OCI-LY1 (cell line): Measurements from ENCODE around the gene CARS2.

Experiments used
- H2AFZ ChIP-seq: fragments of 200-600 bp; sonication (generic), shearing (Covaris generic); 2 replicates; pipeline ENCODE4 v1.6.0; 2014; ENCODE audit warnings: antibody characterized with exemption, mild to moderate bottlenecking, low read length
- H3F3A ChIP-seq: fragments of 200-600 bp; sonication (generic), shearing (Covaris generic); 2 replicates; pipeline ENCODE4 v1.6.0; 2014; ENCODE audit warnings: mild to moderate bottlenecking, antibody characterized with exemption, low read length, moderate library complexity; ENCODE audit not compliant: insufficient read depth
- H3K27ac ChIP-seq: fragments of 200-600 bp; sonication (generic); 2 replicates; pipeline ENCODE4 v1.5.1; 2014; ENCODE audit warnings: low read length, mixed run types, mild to moderate bottlenecking, low read depth; ENCODE audit not compliant: poor library complexity, severe bottlenecking
- H3K27me3 ChIP-seq: fragments of 200-600 bp; sonication (generic); 2 replicates; pipeline ENCODE4 v1.6.0; 2014; ENCODE audit warnings: antibody characterized with exemption, mild to moderate bottlenecking, low read length, moderate library complexity; ENCODE audit not compliant: insufficient read depth
- H3K36me3 ChIP-seq: fragments of 200-600 bp; sonication (generic); 2 replicates; pipeline ENCODE4 v1.6.1; 2014; ENCODE audit warnings: mild to moderate bottlenecking, antibody characterized with exemption, low read length, moderate library complexity, mixed read lengths; ENCODE audit not compliant: insufficient read depth
- H3K4me1 ChIP-seq: fragments of 200-600 bp; sonication (generic); 2 replicates; pipeline ENCODE4 v1.5.1; 2014; ENCODE audit warnings: mild to moderate bottlenecking, low read length, moderate library complexity; ENCODE audit not compliant: insufficient read depth, severe bottlenecking
- H3K4me2 ChIP-seq: fragments of 200-600 bp; sonication (generic), shearing (Covaris generic); 2 replicates; pipeline ENCODE4 v1.6.1; 2014; ENCODE audit warnings: low read length
- H3K4me3 ChIP-seq: fragments of 200-600 bp; sonication (generic); 2 replicates; pipeline ENCODE4 v1.5.1; 2014; ENCODE audit warnings: low read length, low read depth, mild to moderate bottlenecking, mixed read lengths; ENCODE audit not compliant: poor library complexity, severe bottlenecking
- H3K79me2 ChIP-seq: fragments of 200-600 bp; shearing (Covaris generic); 2 replicates; pipeline ENCODE4 v1.6.1; 2016; ENCODE audit warnings: mixed run types, low read length, mixed read lengths; ENCODE audit not compliant: insufficient read depth
- H3K9ac ChIP-seq: fragments of 200-600 bp; sonication (generic), shearing (Covaris generic); 2 replicates; pipeline ENCODE4 v1.6.1; 2014; ENCODE audit warnings: mild to moderate bottlenecking, low read length, mixed read lengths
- H3K9me2 ChIP-seq: fragments of 200-600 bp; sonication (generic), shearing (Covaris generic); 2 replicates; pipeline ENCODE4 v1.6.1; 2014; ENCODE audit warnings: low read depth, mild to moderate bottlenecking, low read length, mixed read lengths
- H3K9me3 ChIP-seq: fragments of 200-600 bp; shearing (Covaris generic); 2 replicates; pipeline ENCODE4 v1.6.1; 2014; ENCODE audit warnings: low read length, mixed read lengths
- H4K20me1 ChIP-seq: fragments of 200-600 bp; sonication (generic), shearing (Covaris generic); 2 replicates; pipeline ENCODE4 v1.6.0; 2016; ENCODE audit warnings: mild to moderate bottlenecking, low read length; ENCODE audit not compliant: insufficient read depth
- EZH2 ChIP-seq: fragments of 200-600 bp; sonication (generic), shearing (Covaris generic); IDR thresholded peaks from 2 replicates; pipeline ENCODE4 v1.8.0; 2017; ENCODE audit warnings: borderline replicate concordance, mixed run types, mild to moderate bottlenecking, antibody characterized with exemption, low read length, moderate library complexity, mixed read lengths
- TF ChIP-seq, protein P1 (sequence below): fragments of 200-600 bp; sonication (generic), shearing (Covaris generic); IDR thresholded peaks from 2 replicates; pipeline ENCODE4 v1.5.1; 2017; ENCODE audit warnings: mild to moderate bottlenecking, antibody characterized with exemption, low read length, moderate library complexity, mixed read lengths

The CARS2 gene

DNA sequence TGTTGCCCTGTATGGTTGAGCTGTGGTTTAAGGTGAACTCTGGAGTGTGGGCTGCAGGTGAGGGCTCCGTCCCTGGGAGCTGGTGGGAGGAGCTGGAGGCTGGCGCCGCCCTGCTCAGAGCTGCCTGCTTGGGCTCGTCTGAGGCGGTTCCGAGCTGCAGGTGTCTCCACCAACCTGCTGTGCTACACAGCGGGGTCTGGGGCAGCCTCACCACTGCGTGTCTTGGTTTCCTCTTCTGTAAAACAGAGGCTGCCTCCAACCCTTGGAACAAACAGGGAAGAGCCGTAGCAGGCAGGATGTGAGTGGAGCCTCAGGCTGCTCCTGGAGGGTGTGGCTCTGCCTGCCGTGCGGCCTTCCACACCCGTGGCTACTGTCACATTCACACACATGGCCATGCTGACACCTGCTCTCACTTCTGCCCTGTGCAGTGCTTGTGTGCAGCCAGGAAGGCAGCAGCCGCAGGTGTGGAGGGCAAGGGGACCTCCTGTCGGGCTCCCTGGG is 69.2 kb downstream of the CARS2 start:
- peak overlapping the region; percentile 15 for H3K4me3 ChIP-seq
- H4K20me1 ChIP-seq: no peaks in the 10 kb centered on the region
- H3K9me2 ChIP-seq: no peaks in the 10 kb centered on the region
- no peak for TF ChIP-seq EZH2
- TF ChIP-seq, protein P1, sequence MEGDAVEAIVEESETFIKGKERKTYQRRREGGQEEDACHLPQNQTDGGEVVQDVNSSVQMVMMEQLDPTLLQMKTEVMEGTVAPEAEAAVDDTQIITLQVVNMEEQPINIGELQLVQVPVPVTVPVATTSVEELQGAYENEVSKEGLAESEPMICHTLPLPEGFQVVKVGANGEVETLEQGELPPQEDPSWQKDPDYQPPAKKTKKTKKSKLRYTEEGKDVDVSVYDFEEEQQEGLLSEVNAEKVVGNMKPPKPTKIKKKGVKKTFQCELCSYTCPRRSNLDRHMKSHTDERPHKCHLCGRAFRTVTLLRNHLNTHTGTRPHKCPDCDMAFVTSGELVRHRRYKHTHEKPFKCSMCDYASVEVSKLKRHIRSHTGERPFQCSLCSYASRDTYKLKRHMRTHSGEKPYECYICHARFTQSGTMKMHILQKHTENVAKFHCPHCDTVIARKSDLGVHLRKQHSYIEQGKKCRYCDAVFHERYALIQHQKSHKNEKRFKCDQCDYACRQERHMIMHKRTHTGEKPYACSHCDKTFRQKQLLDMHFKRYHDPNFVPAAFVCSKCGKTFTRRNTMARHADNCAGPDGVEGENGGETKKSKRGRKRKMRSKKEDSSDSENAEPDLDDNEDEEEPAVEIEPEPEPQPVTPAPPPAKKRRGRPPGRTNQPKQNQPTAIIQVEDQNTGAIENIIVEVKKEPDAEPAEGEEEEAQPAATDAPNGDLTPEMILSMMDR: peak; percentile 7; the same call in 1 of the 2 replicates
- H3K27me3 ChIP-seq: no peaks in the 10 kb centered on the region
- H3K4me1 ChIP-seq: peaks cover 41% of the 10 kb centered on the region
- peak overlapping the region; percentile 9; the same call in 1 of the 2 replicates for H3K9ac ChIP-seq
- H3K4me2 ChIP-seq: peak overlapping the region; percentile 51; the same call in 1 of the 2 replicates
- 0 out of 2 replicates have a peak, but pooled peaks cover 2% of the 10 kb centered on the region for H3F3A ChIP-seq
- H3K79me2 ChIP-seq: no peaks in the 10 kb centered on the region
- peak overlapping the region; percentile 78 for H3K27ac ChIP-seq
- H3K36me3 ChIP-seq: peaks cover 73% of the 10 kb centered on the region
- H3K9me3 ChIP-seq: no peaks in the 10 kb centered on the region
- H2AFZ ChIP-seq: no peak overlapping the region

DNA sequence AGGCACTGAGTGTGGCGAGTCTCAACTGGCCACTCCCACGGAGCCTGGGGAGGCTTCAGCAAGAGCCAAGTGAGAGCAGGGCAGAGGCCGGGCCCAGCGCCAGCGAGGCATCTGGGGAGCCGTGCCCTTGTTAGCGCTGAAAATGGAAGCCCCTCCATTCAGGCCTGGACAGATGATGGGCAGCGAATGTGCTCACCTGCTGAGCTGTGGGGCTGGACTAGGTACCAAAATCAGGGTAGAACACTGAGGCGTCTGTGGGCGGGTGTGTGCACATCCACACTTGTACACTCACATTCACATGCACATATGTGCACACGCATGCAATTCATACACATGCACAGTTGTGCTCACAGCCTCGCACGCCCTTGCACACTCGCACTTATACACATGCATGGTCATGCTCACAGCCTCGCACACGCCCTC is 69.9 kb downstream of the CARS2 start:
- Histone ChIP-seq H2AFZ (no peak overlapping the region), H4K20me1 (no peaks in the 10 kb centered on the region), H3K4me1 (peaks cover 34% of the 10 kb centered on the region), H3K79me2 (no peaks in the 10 kb centered on the region), H3K27ac (peak overlapping the region; percentile 78), H3F3A (0 out of 2 replicates have a peak, but pooled peaks cover 2% of the 10 kb centered on the region), H3K9me2 (no peaks in the 10 kb centered on the region), H3K36me3 (peaks cover 71% of the 10 kb centered on the region), H3K4me3 (no peak overlapping the region), H3K9me3 (no peaks in the 10 kb centered on the region), H3K9ac (no peak overlapping the region), H3K4me2 (no peak overlapping the region), H3K27me3 (no peaks in the 10 kb centered on the region)
- TF ChIP-seq, protein P1: no peak
- no peak for TF ChIP-seq EZH2

DNA sequence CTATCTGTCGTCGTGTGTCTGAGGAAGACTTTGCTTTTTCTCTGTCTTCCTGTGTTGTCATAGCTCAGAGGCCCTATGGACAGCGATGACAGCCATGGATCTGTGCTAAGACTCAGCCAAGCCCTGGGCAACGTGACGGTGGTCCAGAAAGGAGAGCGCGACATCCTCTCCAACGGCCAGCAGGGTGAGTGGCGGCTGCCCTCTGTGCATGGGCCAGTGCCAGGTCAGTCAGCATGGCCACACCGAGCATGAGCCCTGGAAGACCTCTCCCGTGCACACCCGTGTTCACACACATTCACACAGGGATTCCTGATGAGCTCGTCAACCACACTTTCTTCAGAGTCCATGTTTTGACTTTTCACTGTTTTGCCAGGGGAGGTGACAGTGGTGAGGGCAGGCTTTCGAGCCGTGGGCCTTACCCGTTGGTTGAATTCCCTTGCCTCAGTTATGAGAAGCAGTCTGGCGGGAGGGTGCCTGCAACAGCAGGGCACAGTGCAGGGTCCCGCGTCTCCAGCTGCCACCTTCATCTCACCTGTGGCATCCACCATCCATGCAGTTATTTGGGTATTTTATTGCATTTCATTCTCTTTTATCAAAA is 70.4 kb downstream of the CARS2 start:
- Histone ChIP-seq H3K9me3 (no peaks in the 10 kb centered on the region), H3K4me2 (no peak overlapping the region), H3K79me2 (no peaks in the 10 kb centered on the region), H3K27ac (no peak overlapping the region), H3K9ac (no peak overlapping the region), H3K27me3 (no peaks in the 10 kb centered on the region), H3K36me3 (peaks cover 71% of the 10 kb centered on the region), H3K4me1 (peaks cover 28% of the 10 kb centered on the region), H3K4me3 (no peak overlapping the region), H4K20me1 (no peaks in the 10 kb centered on the region), H2AFZ (no peak overlapping the region), H3K9me2 (no peaks in the 10 kb centered on the region), H3F3A (0 out of 2 replicates have a peak, but pooled peaks cover 2% of the 10 kb centered on the region)
- TF ChIP-seq, protein P1: no peak
- no peak for TF ChIP-seq EZH2
